ENCODE results near the gene HLF. TPM values are rescaled to one million over a fixed set of nuclear protein-coding genes. Genes with fewer than 3 reads are reported as not detected.

Gene HLF
- total RNA-seq, 1 experiment from 2014 or later = 3.2 TPM

GRCh38 chr17:55363033-55363432 lies 98.3 kb downstream of the HLF start:
- no peaks in the 10 kb centered on the region for H3K36me3 ChIP-seq (ENCODE audit: insufficient read depth, low read length, poor library complexity, severe bottlenecking)
- TF ChIP-seq EZH2 (IDR thresholded peaks at IDR 0.05; ENCODE audit: borderline replicate concordance, low read depth, low read length, poor library complexity, severe bottlenecking) = no peak
- TF ChIP-seq, protein P1, sequence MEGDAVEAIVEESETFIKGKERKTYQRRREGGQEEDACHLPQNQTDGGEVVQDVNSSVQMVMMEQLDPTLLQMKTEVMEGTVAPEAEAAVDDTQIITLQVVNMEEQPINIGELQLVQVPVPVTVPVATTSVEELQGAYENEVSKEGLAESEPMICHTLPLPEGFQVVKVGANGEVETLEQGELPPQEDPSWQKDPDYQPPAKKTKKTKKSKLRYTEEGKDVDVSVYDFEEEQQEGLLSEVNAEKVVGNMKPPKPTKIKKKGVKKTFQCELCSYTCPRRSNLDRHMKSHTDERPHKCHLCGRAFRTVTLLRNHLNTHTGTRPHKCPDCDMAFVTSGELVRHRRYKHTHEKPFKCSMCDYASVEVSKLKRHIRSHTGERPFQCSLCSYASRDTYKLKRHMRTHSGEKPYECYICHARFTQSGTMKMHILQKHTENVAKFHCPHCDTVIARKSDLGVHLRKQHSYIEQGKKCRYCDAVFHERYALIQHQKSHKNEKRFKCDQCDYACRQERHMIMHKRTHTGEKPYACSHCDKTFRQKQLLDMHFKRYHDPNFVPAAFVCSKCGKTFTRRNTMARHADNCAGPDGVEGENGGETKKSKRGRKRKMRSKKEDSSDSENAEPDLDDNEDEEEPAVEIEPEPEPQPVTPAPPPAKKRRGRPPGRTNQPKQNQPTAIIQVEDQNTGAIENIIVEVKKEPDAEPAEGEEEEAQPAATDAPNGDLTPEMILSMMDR (conservative IDR thresholded peaks at IDR 0.05; ENCODE audit: low read depth, low read length) = no peak
- no peak for DNase-seq (ENCODE audit: low spot score)
- H3K4me1 ChIP-seq (ENCODE audit: insufficient read depth, low read length, poor library complexity, severe bottlenecking) = no peaks in the 10 kb centered on the region
- H3K27ac ChIP-seq (ENCODE audit: low read depth, low read length, poor library complexity, severe bottlenecking) = no peak overlapping the region
- ChIA-PET POLR2A (ENCODE audit: low non-redundant PET) (interaction anchor here (0.7 kb wide), 1 partner anchor 372 kb away, joined by 3 read pairs; no protein-coding TSS in a partner anchor), CTCF (no interaction called here)
- H3K27me3 ChIP-seq (replicated peaks; ENCODE audit: insufficient read depth, low read depth, low read length, poor library complexity) = no peaks in the 10 kb centered on the region
- no peak overlapping the region for H3K4me3 ChIP-seq (ENCODE audit: low read depth, low read length, poor library complexity, severe bottlenecking)
- intact Hi-C loops (cut with micrococcal nuclease; ENCODE audit: unreplicated experiment) = no loop called here
- peaks cover 5% of the 10 kb centered on the region for H3K9me3 ChIP-seq (ENCODE audit: low read depth, low read length, poor library complexity, severe bottlenecking)
- no TSS peak for BruUV-seq (replicated peaks)

DNA sequence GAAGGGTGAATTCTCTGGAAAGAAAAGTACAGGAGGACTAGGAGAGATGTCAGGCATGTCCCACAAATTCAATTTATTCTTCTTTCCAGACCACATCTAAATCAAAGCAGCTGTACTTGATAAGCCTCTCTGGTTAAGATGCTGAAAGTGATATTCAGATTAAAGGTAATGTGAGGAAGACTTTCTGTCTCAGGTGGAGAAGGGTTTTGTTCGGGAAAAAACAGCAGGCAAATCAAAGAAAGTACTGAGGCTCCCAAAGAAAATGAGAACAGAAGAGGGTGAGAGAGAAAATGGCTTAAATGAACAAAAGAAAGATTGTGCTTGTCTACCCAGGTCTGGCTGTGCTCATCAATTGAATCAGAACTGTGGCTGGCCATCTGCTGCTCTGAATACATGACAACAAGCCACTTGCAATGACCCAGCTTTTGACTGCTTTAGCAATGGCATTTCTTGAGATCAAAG lies 101.3 kb downstream of the HLF start:
- Histone ChIP-seq H3K27ac (ENCODE audit: low read depth, low read length, poor library complexity, severe bottlenecking) (no peak overlapping the region), H3K4me1 (ENCODE audit: insufficient read depth, low read length, poor library complexity, severe bottlenecking) (no peaks in the 10 kb centered on the region), H3K36me3 (ENCODE audit: insufficient read depth, low read length, poor library complexity, severe bottlenecking) (no peaks in the 10 kb centered on the region), H3K9me3 (ENCODE audit: low read depth, low read length, poor library complexity, severe bottlenecking) (peaks cover 2% of the 10 kb centered on the region), H3K27me3 (replicated peaks; ENCODE audit: insufficient read depth, low read depth, low read length, poor library complexity) (no peaks in the 10 kb centered on the region), H3K4me3 (ENCODE audit: low read depth, low read length, poor library complexity, severe bottlenecking) (no peak overlapping the region)
- intact Hi-C loops (cut with micrococcal nuclease; ENCODE audit: unreplicated experiment) = no loop called here
- no peak for DNase-seq (ENCODE audit: low spot score)
- CTCF ChIA-PET = no interaction called here
- no TSS peak for BruUV-seq (replicated peaks)
- POLR2A ChIA-PET (ENCODE audit: low non-redundant PET) = no interaction called here
- no peak for TF ChIP-seq EZH2 (IDR thresholded peaks at IDR 0.05; ENCODE audit: borderline replicate concordance, low read depth, low read length, poor library complexity, severe bottlenecking)
- TF ChIP-seq, protein P1 (conservative IDR thresholded peaks at IDR 0.05; ENCODE audit: low read depth, low read length) = no peak

GRCh38 chr17:55368706-55369105 lies 103.9 kb downstream of the HLF start:
- H3K4me3 ChIP-seq (ENCODE audit: low read depth, low read length, poor library complexity, severe bottlenecking) = no peak overlapping the region
- no TSS peak for BruUV-seq (replicated peaks)
- DNase-seq (ENCODE audit: low spot score) = no peak
- intact Hi-C loops (cut with micrococcal nuclease; ENCODE audit: unreplicated experiment) = no loop called here
- H3K27ac ChIP-seq (ENCODE audit: low read depth, low read length, poor library complexity, severe bottlenecking) = no peak overlapping the region
- H3K27me3 ChIP-seq (replicated peaks; ENCODE audit: insufficient read depth, low read depth, low read length, poor library complexity) = no peaks in the 10 kb centered on the region
- CTCF ChIA-PET = interaction anchor here (0.6 to 0.9 kb wide), 2 partner anchors 12 to 288 kb away, joined by 3 to 6 read pairs; no protein-coding TSS in a partner anchor
- H3K4me1 ChIP-seq (ENCODE audit: insufficient read depth, low read length, poor library complexity, severe bottlenecking) = no peaks in the 10 kb centered on the region
- TF ChIP-seq, protein P1 (conservative IDR thresholded peaks at IDR 0.05; ENCODE audit: low read depth, low read length) = no peak
- no peak for TF ChIP-seq EZH2 (IDR thresholded peaks at IDR 0.05; ENCODE audit: borderline replicate concordance, low read depth, low read length, poor library complexity, severe bottlenecking)
- H3K9me3 ChIP-seq (ENCODE audit: low read depth, low read length, poor library complexity, severe bottlenecking) = no peaks in the 10 kb centered on the region
- H3K36me3 ChIP-seq (ENCODE audit: insufficient read depth, low read length, poor library complexity, severe bottlenecking) = no peaks in the 10 kb centered on the region
- POLR2A ChIA-PET (ENCODE audit: low non-redundant PET) = no interaction called here

Other genes with a start within 250 kb of the HLF start
- 24.9 and 31.3 TPM in 2 replicates for gene MMD, start 156.9 kb downstream of the HLF start, total RNA-seq (2021)
- gene SMIM36, start 246.5 kb downstream of the HLF start, total RNA-seq (2021) = not detected in 2 replicates

All from A673 (cell line).